HG02623 (cell line): Measurements from ENCODE around the gene CTNND2.
"Not testable (repeated sequence)": the region's sequence is repeated elsewhere in the genome, so short reads cannot be mapped to it uniquely, and the experiment has no call there.

ENCODE experiments used
- ATAC-seq: cut with Tn5 transposase; IDR thresholded peaks from one replicate; pipeline ENCODE4 v1.9.1; 2021; ENCODE audit warnings: moderate library complexity; ENCODE audit not compliant: unreplicated experiment

The CTNND2 gene

DNA sequence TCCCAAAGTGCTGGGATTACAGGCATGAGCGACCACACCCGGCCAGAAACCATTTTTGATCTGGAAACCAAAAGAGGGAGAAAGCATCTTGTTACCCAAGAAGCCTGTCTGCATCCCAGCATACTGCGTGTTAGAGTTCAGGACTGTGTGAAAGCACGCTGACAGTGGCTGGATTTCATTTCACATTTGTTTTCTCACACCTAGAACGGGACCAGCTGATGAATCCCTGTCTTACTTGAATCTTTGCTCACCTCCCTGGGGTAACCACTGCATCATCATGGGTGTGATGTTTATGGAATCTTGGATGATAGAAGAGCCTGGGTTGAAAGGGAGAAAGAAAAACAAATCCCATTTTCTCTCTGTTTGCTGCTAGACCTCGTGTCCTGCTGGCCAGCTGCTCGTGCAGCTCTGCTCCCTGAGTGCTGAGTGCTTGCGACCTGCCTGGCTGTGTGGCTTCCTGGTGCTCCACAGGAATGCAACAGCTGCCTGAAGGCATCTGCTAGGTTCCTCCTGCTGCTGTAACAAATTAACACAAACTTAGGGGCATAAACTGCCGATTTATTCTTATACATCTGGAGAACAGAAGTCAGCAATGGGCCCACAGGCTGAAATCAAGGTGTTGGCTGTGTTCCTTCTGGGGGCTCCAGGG is 764.9 kb downstream of the CTNND2 start:
- no peak for ATAC-seq

DNA sequence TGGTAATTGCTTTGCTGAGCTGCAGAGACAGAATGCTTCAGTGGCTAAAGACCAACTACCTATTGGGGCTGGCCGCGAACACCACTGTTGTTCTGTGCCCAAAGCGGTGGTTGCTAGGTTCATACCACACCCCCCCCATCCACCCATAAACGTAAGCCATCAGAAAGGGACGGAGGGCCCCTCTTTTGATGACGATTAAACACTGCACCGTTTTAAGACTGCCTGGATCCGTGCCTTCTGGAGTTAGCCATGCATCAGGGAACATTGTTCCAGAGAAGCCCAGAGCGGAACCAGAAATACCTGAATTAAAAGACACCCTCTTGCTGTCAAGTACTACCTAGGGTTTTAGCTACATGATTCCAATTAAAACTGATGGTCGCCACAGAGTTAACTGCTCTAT is 774.1 kb downstream of the CTNND2 start:
- ATAC-seq: no peak

DNA sequence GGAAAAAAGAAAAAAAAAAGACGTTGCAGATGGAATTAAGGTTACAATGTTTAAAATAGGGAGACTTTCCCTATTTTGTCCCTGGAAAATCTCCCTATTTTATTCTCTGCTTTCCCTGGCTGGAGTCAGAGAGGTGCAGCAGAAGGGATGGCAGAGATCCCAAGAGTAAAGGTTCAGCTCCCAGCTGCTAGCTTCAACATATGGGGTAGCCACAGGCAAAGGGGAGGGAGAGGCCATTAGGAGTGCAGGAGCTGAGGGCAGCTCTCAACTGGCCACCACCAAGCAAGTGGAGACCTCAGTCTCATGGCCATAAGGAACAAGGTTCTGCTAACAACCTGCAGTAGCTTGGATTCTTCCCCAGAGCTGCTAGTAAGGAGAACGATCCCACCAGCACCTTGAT is 776.2 kb downstream of the CTNND2 start:
- no peak for ATAC-seq

DNA sequence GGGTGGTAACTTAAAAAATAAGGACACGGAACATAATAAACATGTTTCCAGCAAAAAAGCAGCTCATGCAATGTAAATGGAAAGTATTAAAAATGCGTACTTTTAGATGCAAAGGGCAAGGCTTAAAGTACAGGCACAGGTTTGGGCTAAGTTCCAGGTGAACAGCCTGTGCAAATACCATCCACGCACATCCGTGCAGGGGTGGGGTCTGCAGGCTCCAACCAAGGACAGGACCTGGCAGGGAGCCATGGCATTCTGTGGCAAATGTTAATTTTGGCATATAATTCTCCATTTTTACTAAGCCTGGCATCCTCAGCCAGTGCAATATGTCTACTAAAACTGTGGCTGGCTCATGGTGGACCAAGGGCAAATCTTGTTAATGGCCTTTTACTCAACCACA is 777.4 kb downstream of the CTNND2 start:
- no peak for ATAC-seq

DNA sequence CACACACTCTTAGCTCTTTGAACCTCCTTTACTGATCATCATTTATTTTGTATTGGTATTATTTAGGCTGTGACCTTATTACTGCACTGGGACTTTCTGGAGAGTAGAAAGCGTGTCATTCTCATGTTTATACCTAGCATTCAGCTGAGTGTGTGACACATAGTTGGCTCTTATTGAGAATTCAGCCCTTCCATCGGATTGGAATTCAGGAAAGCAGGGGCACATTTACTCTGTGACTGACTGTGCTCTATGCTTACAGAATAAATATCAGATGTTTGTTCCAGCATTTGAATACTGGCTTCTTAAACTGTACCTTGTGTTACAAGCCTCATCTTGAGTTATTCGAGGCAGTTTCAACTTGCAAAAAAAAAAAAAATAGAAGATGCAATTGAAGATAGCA is 782.4 kb downstream of the CTNND2 start:
- ATAC-seq: no peak

DNA sequence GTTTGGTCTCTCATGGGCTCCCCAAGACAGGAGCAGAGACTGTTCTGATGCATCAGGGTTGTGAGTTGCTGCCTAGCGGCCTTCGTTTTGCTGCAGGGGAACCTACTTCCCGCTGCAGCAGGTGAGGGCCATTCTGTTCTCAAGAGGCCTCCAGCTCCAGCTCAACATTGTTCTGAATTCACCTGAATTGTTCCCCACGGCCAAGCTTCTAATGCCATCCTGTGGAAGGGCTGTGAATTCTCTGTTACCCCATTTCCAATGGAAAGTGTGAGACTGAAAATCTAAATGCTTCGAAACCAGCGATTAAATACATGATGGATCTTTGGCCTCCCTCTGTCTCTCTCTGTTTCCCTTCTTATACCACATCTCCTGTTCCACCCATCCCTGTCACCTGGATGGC is 794.1 kb downstream of the CTNND2 start:
- no peak for ATAC-seq

DNA sequence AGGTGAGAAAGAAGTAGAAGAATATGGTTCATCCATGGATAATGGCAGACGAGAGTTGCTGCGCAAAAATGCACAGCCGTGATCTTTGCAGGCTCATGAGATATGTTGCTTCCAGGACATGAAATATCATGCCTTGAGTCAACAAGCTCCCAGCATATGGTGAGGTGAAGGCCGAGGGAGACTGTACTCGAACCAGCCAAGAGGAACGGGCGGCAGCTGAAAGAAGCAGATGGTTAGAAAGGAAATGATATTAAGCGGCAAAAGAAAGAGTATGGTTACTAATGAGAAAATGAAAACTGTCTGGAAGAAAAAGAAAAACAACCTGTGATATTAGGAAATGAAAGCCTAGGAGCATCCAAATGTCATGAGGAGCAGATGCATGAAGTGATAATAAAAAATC is 798.5 kb downstream of the CTNND2 start:
- no peak for ATAC-seq

DNA sequence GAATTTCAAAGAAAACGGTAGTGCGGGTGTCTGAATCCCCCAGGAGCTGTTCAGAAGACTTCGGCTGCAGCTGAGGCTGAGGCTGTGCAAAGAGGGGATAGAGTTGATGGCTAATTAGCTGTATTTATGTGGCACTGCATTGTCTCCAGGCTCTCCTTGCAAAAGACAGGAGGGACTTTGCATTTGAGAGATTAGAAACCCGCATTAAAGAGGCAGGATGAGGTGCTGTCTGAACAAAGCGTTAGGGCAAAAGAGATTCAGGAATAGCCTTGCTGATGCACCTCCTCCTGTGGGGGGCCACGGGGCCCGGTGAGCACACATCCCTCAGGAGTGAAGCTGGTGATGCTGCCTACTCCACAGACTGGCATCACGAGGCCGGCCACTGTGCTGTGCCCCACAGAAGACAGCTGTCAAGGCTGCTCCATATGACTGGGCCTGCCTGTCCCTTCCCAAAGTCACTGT is 799.6 kb downstream of the CTNND2 start:
- no peak for ATAC-seq

DNA sequence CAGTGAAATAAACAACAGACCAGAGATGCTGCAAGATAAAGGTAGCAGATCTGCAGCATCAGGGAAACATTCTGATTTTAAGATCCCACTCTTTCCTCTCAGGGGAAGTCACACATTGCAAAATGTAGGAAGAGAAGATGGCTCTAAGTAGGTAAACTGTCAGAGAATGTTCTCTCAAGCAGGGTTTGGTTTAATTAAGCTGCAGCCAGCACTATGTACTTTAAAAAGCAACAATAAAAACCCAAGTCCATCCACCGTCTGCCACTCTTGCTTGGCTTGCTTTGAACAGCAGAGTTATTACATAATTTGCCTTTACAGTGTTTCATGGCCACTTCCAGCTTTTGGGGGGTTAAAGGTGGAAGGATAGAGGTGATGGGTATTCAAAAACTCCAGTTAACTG is 800.0 kb downstream of the CTNND2 start:
- no peak for ATAC-seq

DNA sequence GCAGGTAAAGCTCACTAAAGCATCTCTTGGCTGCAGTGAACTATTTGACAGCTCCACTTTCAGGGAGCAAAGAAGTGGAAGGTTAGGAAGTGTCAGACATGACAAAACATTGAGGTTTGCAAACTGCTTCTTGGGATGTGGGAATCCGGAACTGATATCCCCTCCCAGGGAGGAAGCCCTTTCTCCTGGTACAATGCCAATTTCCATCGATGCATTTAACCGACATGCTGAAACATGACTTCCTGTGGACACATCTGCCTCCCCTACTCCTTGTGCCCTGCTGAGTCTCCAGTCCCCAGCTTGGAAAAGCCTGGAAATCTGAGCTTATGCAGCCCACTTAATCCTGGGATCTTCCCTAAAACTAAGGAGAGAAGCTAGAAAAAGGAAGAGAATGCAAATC is 820.1 kb downstream of the CTNND2 start:
- no peak for ATAC-seq

DNA sequence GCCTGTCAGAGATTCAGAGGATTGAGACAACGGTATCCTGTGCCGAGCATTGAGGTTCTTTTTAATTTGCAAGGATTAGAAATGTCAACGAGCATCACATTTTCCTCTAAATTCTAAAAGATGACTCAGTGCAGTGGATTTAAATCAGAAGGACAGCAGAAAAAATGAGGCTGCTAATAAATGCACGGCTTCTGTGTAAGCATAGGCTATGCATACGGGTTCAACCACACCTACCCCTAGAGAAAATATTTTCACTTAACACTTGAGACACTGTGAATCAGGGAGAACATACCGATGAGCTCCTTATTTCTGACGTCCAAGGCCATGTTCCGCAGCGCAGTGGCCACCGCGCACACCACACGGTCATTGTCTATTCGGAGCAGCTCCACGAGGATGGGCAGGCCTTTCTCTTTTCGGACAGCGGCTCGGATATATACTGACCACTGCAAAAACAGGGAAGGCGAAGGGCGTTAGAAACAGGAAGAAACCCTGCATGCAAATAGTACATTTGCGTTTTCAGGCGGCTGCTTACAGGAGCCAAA is 821.8 kb downstream of the CTNND2 start:
- ATAC-seq: no peak

DNA sequence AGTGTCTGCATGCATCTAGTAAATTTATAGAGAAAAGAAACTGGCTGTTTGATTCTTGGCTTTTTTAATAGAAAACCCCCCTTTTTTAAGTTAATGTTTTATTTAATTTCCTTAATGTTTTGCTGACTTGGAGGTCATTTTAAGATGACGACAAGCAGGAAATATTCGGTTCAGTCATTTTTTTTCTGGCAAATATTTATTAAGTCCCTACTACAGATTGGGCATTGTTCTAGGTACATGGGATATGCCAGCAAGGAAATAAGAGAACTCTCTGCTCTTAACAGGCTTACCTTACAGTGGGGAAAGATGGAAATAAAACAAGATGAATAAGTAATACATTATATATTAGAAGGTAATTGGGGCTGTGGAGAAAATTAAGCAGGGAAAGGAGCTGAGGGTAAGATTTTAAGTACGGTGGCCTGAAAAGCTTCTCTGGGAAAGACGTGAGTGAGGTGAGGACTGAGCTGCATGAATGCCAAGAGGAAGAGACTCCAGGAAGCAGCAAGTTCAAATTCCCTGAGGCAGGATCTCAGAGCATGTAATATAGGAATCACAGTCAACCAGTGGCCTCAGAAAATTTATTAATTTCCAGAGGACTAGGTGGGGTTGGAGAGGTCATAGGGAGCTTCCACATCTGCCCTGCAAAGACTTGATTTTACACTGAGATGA is 827.2 kb downstream of the CTNND2 start:
- no peak for ATAC-seq

DNA sequence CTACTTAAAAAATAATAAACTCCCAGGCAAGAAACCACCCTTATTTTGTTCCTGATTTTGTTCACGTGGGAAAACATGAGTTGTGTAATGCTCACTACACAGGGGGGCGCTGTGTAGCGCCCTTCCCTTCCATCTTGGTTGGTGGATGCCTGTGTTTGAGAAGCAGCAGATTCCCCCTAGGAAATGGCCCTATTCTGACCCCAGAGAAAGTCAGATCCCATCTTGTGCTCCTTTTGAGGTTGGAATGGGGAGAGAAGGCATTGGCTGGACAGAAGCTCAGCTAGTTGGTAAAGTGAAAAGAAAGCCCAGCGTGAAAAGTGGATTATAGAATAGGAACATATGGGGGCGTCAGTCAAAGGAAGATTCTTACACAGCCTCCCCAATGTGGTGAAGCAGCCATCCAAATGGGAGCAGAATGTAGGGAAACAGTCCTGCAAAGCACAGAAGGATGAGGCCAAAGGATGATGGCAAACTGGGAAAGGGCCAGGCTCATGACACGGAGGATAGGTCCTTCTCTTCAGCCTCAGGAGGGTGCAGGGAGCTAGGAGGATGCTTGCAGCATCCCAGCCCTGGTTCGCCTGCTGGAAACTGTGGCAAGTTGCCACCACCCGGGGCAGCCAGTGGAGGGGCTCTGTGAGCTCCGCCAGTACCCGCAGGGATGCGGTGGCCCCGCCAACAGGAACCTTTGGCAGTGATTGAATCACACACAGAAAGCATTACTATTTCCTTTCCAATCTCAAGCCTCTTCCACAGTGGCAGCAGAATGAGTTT is 829.0 kb downstream of the CTNND2 start:
- ATAC-seq: no peak

DNA sequence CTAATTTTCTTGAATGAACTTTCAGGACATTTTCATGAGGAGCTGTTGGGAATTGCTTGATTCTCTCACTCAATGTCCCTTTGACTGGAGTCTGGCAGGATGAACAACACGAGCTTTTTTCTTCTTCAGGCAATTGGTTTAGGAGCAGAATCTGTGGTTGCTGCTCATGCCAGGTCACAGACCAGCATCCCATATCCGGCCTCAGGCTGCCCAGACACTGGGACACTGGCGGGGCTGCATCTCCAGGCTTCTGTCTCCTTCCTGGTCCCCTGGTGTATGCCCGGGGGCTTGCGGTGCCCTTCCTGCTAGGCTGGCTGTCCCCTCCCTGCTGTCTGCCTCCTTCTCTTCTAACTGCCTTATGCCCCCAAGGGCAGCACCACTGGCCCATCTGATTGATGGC is 831.7 kb downstream of the CTNND2 start:
- no peak for ATAC-seq

DNA sequence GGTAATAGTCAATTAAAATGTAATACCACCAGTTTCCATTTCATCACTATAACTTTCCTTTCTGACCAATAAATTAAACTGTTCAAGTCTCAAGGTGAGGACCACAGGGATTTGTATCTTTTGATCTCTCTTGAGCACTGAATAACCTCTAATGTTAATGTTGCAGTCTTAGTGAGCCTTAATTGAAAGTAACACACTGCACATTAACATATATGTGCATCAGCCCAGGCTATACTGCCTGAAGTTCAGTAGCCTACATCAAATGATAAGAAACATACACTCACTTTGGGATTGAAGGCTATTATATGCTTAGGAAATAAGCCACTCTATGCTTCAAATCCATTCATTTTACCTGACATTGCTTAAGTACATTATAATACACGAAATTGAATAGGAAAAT is 832.2 kb downstream of the CTNND2 start:
- no peak for ATAC-seq

DNA sequence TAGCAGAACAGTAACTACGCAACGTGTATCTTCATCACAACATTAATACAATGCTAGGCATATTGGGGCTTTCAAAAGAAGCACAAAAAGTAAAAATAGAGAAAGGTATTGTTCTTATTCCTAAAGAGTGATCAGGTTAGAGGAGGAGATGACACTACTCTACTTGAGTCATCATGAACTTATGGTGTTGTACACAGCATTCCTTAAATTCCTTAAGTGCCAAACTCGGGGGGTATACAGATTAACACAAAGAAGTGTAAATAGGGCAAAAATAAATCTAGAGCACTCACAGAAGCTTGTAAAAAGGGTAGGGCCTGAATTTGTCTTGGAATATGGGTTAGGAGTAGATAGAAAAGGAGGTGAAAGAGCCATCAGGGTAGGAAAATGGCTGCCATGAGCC is 835.2 kb downstream of the CTNND2 start:
- ATAC-seq: no peak

DNA sequence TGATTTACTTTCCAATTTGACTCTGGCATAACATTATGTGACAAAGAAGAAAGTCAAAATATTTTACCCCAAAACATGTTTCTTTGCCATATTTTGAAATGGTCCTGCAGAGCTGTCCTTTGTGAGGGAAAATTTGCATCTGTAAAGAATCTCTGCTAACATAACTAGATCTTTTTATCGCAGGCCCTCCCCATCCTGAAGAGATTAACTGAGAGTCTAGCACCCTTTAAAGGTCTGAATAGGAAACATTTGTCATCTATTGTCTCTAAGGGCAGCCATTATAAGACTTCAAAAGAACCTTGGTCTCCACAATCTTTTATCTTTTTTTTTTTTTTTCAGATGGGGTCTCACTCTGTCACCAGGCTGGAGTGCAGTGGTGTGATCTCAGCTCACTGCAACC is 838.5 kb downstream of the CTNND2 start:
- ATAC-seq: not testable (repeated sequence)

DNA sequence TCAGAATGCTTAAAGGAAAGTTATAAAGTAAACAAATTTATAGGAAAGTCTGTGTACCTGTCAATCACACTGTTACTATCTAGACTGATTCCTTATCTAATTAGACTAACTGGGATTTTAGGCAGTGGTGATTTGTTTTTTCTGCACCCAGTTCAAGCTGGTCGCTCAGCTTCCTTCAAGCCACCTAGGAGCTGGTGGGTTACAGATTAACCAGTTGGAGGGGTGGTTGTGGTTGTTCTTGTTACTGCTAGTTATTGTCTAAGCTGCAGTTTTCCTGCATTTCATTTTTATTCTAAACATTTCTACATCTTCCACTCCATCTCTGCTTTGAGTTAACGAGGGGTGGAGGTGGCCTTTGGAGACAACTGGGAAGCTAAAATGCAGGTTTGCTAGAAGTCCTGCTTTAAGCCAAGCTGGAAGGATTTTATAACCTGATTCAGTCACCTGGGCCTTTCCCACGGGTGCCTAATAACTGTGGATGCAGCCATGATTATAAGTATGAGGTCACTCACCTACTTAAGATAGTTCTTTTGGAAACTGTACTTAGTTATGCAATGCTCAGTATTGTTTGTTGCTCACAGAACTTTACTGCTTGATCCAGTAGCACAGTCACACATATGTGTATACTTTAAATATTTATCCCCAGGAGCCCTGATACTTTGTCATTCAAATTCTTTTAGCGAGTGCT is 839.3 kb downstream of the CTNND2 start:
- ATAC-seq: no peak

DNA sequence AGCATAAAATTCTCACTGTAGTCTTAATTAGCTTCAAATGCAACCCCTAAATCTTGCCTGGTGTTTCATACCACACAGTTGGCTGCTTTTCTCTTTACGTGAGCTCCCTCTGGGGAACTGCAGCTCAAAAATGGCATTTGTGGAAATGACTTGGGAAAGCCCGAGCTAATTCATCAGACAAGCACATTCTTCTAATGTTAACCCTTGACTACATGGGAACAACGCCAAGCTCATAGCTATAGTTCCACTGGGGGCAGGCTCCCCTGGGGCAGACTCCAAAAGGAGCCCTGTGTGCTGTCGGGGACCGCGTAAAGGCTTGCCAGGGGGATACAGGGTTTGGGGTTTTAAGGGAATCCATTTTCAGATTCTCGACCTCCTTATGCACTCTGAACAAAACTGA is 841.8 kb downstream of the CTNND2 start:
- ATAC-seq: no peak

DNA sequence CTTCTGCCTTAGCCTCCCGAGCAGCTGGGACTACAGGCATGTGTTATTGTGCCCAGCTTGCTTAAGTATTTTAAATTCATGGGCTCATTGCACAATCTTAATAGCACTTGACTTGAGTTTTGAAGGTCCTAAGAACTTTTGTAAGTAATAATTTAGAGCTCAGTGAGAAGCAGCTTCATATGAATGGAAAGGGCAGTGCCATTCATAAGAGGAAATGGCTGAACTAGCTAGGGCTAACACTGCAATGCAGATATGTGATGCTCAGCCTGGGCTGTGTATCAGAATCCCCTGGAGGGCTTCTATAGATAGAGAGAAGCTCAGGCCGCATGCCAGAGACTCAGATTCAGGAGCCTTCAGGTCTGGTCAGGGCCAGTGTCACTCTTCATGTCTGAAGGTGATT is 847.7 kb downstream of the CTNND2 start:
- no peak for ATAC-seq

DNA sequence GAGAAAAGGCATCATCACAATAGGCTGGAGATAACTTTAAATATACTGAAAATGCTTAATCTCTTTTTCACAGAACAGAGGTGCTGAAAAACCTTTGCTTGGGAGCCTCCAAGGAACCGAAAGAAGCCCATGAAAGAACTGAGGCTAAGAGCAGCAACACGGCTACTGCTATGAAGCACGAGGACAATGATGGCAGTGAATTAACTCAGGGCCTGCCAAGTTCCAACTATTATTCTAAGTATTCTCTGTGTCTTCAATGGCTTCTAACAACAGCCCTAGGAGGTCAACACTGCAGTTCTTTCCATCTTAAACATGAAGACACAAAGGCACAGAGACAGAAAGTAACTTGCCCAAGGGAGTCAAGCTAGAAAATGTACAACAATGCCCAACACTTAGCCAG is 850.2 kb downstream of the CTNND2 start:
- ATAC-seq: no peak
